HG02610 (cell line): ENCODE results near the gene PIGU.

Source experiments
- ATAC-seq: cut with Tn5 transposase; IDR thresholded peaks from one replicate; pipeline ENCODE4 v1.9.1; 2021; ENCODE audit warnings: mild to moderate bottlenecking, moderate library complexity; ENCODE audit not compliant: unreplicated experiment

The PIGU gene

GRCh38 chr20:34560141-34560523, 116.8 kb downstream of the PIGU start:
- no peak for ATAC-seq

GRCh38 chr20:34559311-34560140, 117.4 kb downstream of the PIGU start:
- ATAC-seq: no peak

GRCh38 chr20:34558320-34559218, 118.3 kb downstream of the PIGU start, which contains the start of gene MAP1LC3A:
MAP1LC3A (plus strand) TSS chr20:34558718; CDS start chr20:34558869, 151 bp downstream.
- peak; percentile 68 for ATAC-seq

GRCh38 chr20:34557936-34558319, 119.0 kb downstream of the PIGU start:
- no peak for ATAC-seq

- no peak for ATAC-seq
Measured at GRCh38 chr20:34553366-34553867, 123.5 kb downstream of the PIGU start.

GRCh38 chr20:34552569-34552968, 124.3 kb downstream of the PIGU start:
- no peak for ATAC-seq

- ATAC-seq: no peak
Measured at GRCh38 chr20:34549929-34550305, 127.0 kb downstream of the PIGU start.

- no peak for ATAC-seq
Measured at GRCh38 chr20:34549291-34549928, 127.5 kb downstream of the PIGU start.

GRCh38 chr20:34547844-34548613, 128.9 kb downstream of the PIGU start:
- no peak for ATAC-seq

GRCh38 chr20:34546751-34547181, 130.1 kb downstream of the PIGU start:
- no peak for ATAC-seq

- ATAC-seq: no peak
Measured at GRCh38 chr20:34544109-34544796, 132.6 kb downstream of the PIGU start.

- ATAC-seq: no peak
Measured at GRCh38 chr20:34543463-34544056, 133.3 kb downstream of the PIGU start.

- ATAC-seq: no peak
Measured at GRCh38 chr20:34542439-34542838, 134.5 kb downstream of the PIGU start.

- ATAC-seq: no peak
Measured at GRCh38 chr20:34541917-34542316, 135.0 kb downstream of the PIGU start.

- no peak for ATAC-seq
Measured at GRCh38 chr20:34541264-34541901, 135.5 kb downstream of the PIGU start.

GRCh38 chr20:34540596-34541263, 136.2 kb downstream of the PIGU start:
- no peak for ATAC-seq

- no peak for ATAC-seq
Measured at GRCh38 chr20:34539756-34540155, 137.1 kb downstream of the PIGU start.

GRCh38 chr20:34538671-34539123, 138.2 kb downstream of the PIGU start:
- no peak for ATAC-seq
